K562 (cell line): ENCODE results near the gene NME4. TPM values are rescaled to one million over a fixed set of nuclear protein-coding genes. Genes with fewer than 3 reads are reported as not detected.

Experiments
- ATAC-seq: fragments of 200-7000 bp; cut with Tn5 transposase; 3 replicates; pipeline ENCODE4 v1.9.1; 2020; ENCODE audit warnings: moderate library complexity
- BruUV-seq: library from RNA; stranded (reverse); fragments of 400-500 nt; replicated peaks from 2 replicates; lab custom pipeline; 2021; lab: Mats Ljungman, UMichigan
- CTCF ChIA-PET: fragments of 300-600 bp; formaldehyde crosslinking; extraction: SDS; loops from one replicate; lab custom pipeline; 2021; ENCODE audit warnings: low intra/inter-chr PET ratio; lab: Yijun Ruan, JAX
- POLR2A ChIA-PET: fragments of 300-600, 350-650 bp; sonication (Branson Sonifier 250); formaldehyde crosslinking; extraction: SDS; loops from one replicate; lab custom pipeline; 2021; ENCODE audit warnings: antibody characterized with exemption, inconsistent platforms; lab: Yijun Ruan, JAX
- DNase-seq, 4 experiments: peaks; one replicate each; pipeline versions ENCODE4 v3.0.0 to v3.0.0-alpha.2; 2011 to 2018; ENCODE audit warnings: low spot score in 3 of 4, mixed read lengths in 3 of 4; ENCODE audit errors: extremely low read depth in 1 of 4
- FAIRE-seq: peaks from 2 replicates; lab custom pipeline; 2011; peaks lifted over from hg19 to GRCh38; lab: Jason Lieb, UNC
- H2AFZ ChIP-seq: 2 replicates; pipeline ENCODE4 v1.6.0; 2011; ENCODE audit warnings: low read depth, low read length, control low read depth, inconsistent platforms
- H3K27ac ChIP-seq: fragments of 200-600 bp; 3 replicates; pipeline ENCODE4 v1.8.0; 2011; ENCODE audit warnings: low read depth, mild to moderate bottlenecking, control low read depth, inconsistent platforms, low read length, moderate library complexity, mixed read lengths; ENCODE audit errors: extremely low read depth
- H3K27me3 ChIP-seq, 2 experiments: fragments of 300-600 bp in 1 of 2; 2 replicates in 1 of 2; 3 replicates in 1 of 2; pipeline versions ENCODE4 v1.6.0 to v1.8.0; 2011; ENCODE audit warnings: inconsistent platforms in 2 of 2, low read length in 2 of 2, mild to moderate bottlenecking in 1 of 2, mixed read lengths in 1 of 2, moderate library complexity in 1 of 2; ENCODE audit not compliant: control insufficient read depth in 2 of 2, insufficient read depth in 2 of 2
- H3K36me3 ChIP-seq: fragments of 300-600 bp; 3 replicates; pipeline ENCODE4 v1.8.0; 2011; ENCODE audit warnings: mild to moderate bottlenecking, low read length, inconsistent platforms; ENCODE audit not compliant: control insufficient read depth, insufficient read depth
- H3K4me1 ChIP-seq, 2 experiments: fragments of 200-600 bp in 1 of 2; replicated peaks in 1 of 2; 2 replicates in 1 of 2; 3 replicates in 1 of 2; pipeline versions ENCODE4 v1.5.1 to v1.8.0; 2011; ENCODE audit warnings: inconsistent platforms in 2 of 2, low read length in 2 of 2, mild to moderate bottlenecking in 1 of 2, mixed read lengths in 1 of 2, moderate library complexity in 1 of 2; ENCODE audit not compliant: control insufficient read depth in 2 of 2, insufficient read depth in 2 of 2
- H3K4me2 ChIP-seq: 2 replicates; pipeline ENCODE4 v1.6.1; 2011; ENCODE audit warnings: low read length, control low read depth, inconsistent platforms, mixed read lengths; ENCODE audit not compliant: insufficient read depth
- H3K4me3 ChIP-seq: fragments of 200-600 bp; sonication (generic), shearing (Covaris generic); 2 replicates; pipeline ENCODE4 v1.5.1; 2016; ENCODE audit warnings: control low read depth, inconsistent platforms
- H3K79me2 ChIP-seq: fragments of 200-600 bp; 3 replicates; pipeline ENCODE4 v1.8.0; 2011; ENCODE audit warnings: low read length, inconsistent platforms; ENCODE audit not compliant: control insufficient read depth, insufficient read depth
- H3K9ac ChIP-seq, 2 experiments: 2 replicates each; pipeline versions ENCODE4 v1.6.0 to v1.6.1; 2011; ENCODE audit warnings: low read depth in 2 of 2, low read length in 2 of 2, control low read depth in 1 of 2, inconsistent platforms in 1 of 2, mild to moderate bottlenecking in 1 of 2, mixed read lengths in 1 of 2; ENCODE audit not compliant: insufficient read depth in 1 of 2
- H3K9me1 ChIP-seq: one replicate; pipeline ENCODE4 v1.6.0; 2011; ENCODE audit warnings: inconsistent platforms, mild to moderate bottlenecking, low read length, moderate library complexity; ENCODE audit not compliant: control insufficient read depth, insufficient read depth
- H3K9me3 ChIP-seq: replicated peaks from 2 replicates; pipeline ENCODE4 v1.5.1; 2011; ENCODE audit warnings: low read depth, low read length, inconsistent platforms; ENCODE audit not compliant: control insufficient read depth, insufficient read depth
- H4K20me1 ChIP-seq: replicated peaks from 2 replicates; pipeline ENCODE4 v1.6.1; 2011; ENCODE audit warnings: low read length, inconsistent platforms, mixed read lengths; ENCODE audit not compliant: control insufficient read depth, insufficient read depth
- RBFOX2 ChIP-seq: fragments of 200-400 bp; formaldehyde crosslinking; IDR thresholded peaks from 2 replicates; pipeline ENCODE4 v1.6.1; 2017; ENCODE audit warnings: low read depth, mild to moderate bottlenecking, low read length, moderate library complexity
- RBM22 ChIP-seq: fragments of 200-400 bp; formaldehyde crosslinking; IDR thresholded peaks from 2 replicates; pipeline ENCODE4 v1.6.1; 2018; ENCODE audit warnings: low read length, low read depth; ENCODE audit not compliant: poor library complexity, severe bottlenecking
- ZNF668 ChIP-seq: fragments of 250-450 bp; sonication (Bioruptor Pico); IDR thresholded peaks from 2 replicates; pipeline ENCODE4 v1.8.0; 2022; ENCODE audit warnings: mild to moderate bottlenecking, inconsistent platforms
- WGBS: fragments of 100-300 bp; shearing (Covaris generic); methylation state at CpG from one replicate; pipeline ENCODE4 v1.1.6; 2016; ENCODE audit warnings: low coverage, mixed read lengths; ENCODE audit not compliant: insufficient coverage; ENCODE audit errors: missing lambda C conversion rate; 5-methylcytosine and 5-hydroxymethylcytosine counted together
- in situ Hi-C: fragments of 300-500 bp; cut with MboI; formaldehyde crosslinking; loops from 4 replicates; pipeline ENCODE4 v1.15.0; 2018; ENCODE audit warnings: inconsistent platforms, mixed read lengths
- intact Hi-C: fragments of 100-400 bp; cut with micrococcal nuclease; formaldehyde crosslinking; loops from 2 replicates; pipeline ENCODE4 v1.14.2; 2022
- polyA plus RNA-seq, 8 experiments: library from polyadenylated mRNA; depleted of rRNA in 4 of 8; stranded (reverse) in 5 of 8; unstranded in 3 of 8; fragments of >200 nt; fragmentation: Nextera tagmentation in 2 of 8; fragmentation: Illumina TruSeq in 1 of 8; extraction: Ambion mirVana in 2 of 8; extraction: Trizol in 1 of 8; gene quantifications; 2 replicates each; pipeline versions ENCODE4 v1.2.1 to v1.2.3, GENCODE V29; 2011 to 2014; ENCODE audit warnings: inconsistent platforms in 1 of 8, missing spikeins in 1 of 8
- total RNA-seq, 7 experiments: library from RNA; depleted of rRNA in 6 of 7; stranded (reverse); fragments of >200 nt in 6 of 7; fragmentation: Illumina TruSeq in 2 of 7; extraction: Trizol in 2 of 7; gene quantifications; 2 replicates each; pipeline versions ENCODE4 v1.2.1 to v1.2.3, GENCODE V29; 2011 to 2021; ENCODE audit warnings: low replicate concordance in 1 of 7

The NME4 gene
- total and polyA plus RNA-seq, 9 of the 15 experiments (the other 6 are each of a cell fraction or from before 2014, with no cell fraction given) = 15.4 to 264 (median 139) TPM

- 85% methylated on average over 15 of the region's 16 CpGs for WGBS
- Histone ChIP-seq H4K20me1 (no peaks in the 10 kb centered on the region), H3K9me3 (no peaks in the 10 kb centered on the region), H3K36me3 (peaks cover 31% of the 10 kb centered on the region; the same call in 2 of the 3 replicates), H3K4me1 (peaks cover 0 to 60% of the 10 kb centered on the region in 2 experiments; a peak in 3 of 5 replicates), H3K4me3 (no peak overlapping the region), H2AFZ (no peak overlapping the region), H3K9ac (peak overlapping the region in 1 of 2 experiments; percentile 81; a peak in 2 of 4 replicates), H3K79me2 (peaks cover 33% of the 10 kb centered on the region), H3K4me2 (no peak overlapping the region), H3K27me3 (no peaks in the 10 kb centered on the region), H3K27ac (no peak overlapping the region), H3K9me1 (no peaks in the 10 kb centered on the region)
- no TSS peak for BruUV-seq
- in situ Hi-C loops (no loop called here), intact Hi-C loops (no loop called here)
- DNase-seq (no peak), ATAC-seq (no peak), FAIRE-seq (no peak)
- peak; percentile 32; the same call in 1 of the 2 replicates for TF ChIP-seq RBFOX2
- peak; percentile 21 for TF ChIP-seq RBM22
- TF ChIP-seq ZNF668 (CRISPR knock-in tag) = no peak
- CTCF ChIA-PET = no interaction called here
- POLR2A ChIA-PET = interaction anchor here (0.6 to 1.5 kb wide), 2 partner anchors 9 kb away, joined by 3 to 8 read pairs; partner anchors contain the start of gene MRPL28
Observed at GRCh38 chr16:379183-379960, 17.6 kb upstream of the NME4 start.
